ENCODE data around the gene TUBB4A.

The TUBB4A gene

DNA sequence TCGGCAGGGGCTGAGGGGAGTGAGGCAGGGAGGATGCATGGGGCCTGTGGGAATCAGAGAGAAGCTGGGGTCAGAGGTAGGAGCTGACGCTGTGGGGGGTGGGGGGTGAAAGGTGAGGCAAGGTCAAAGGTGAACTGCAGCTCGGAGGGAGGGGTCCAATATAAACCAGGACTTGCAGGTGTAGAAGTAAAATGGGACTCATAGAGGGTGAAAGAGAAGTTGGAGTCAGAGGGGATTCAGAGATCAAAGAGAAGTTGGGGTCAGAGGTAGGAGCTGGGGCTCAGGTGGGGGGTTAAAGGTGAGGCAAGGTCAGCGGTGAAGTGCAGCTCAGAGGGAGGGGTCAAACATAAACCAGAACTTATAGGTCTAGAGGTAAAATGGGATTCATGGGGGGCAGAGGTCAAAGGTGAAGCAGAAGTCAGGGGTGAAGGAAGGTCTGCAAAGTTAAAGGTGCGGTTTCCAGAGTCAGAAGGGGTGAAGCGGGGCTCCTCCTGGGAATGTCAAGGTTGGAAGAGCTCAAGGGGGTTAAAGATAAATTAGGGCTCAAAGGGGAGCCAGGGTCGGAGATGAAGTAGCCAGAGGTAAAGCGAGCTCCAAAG lies 7.6 kb downstream of the TUBB4A start:
- H3K4me3 ChIP-seq (ENCODE audit: control insufficient read depth, low read depth, low read length) = no peak overlapping the region
- DNase-seq (ENCODE audit: low read depth) = no peak
- TF ChIP-seq, protein P1, sequence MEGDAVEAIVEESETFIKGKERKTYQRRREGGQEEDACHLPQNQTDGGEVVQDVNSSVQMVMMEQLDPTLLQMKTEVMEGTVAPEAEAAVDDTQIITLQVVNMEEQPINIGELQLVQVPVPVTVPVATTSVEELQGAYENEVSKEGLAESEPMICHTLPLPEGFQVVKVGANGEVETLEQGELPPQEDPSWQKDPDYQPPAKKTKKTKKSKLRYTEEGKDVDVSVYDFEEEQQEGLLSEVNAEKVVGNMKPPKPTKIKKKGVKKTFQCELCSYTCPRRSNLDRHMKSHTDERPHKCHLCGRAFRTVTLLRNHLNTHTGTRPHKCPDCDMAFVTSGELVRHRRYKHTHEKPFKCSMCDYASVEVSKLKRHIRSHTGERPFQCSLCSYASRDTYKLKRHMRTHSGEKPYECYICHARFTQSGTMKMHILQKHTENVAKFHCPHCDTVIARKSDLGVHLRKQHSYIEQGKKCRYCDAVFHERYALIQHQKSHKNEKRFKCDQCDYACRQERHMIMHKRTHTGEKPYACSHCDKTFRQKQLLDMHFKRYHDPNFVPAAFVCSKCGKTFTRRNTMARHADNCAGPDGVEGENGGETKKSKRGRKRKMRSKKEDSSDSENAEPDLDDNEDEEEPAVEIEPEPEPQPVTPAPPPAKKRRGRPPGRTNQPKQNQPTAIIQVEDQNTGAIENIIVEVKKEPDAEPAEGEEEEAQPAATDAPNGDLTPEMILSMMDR (IDR thresholded peaks at IDR 0.05; ENCODE audit: control insufficient read depth, insufficient read depth, low read depth, low read length, missing control alignments) = no peak

DNA sequence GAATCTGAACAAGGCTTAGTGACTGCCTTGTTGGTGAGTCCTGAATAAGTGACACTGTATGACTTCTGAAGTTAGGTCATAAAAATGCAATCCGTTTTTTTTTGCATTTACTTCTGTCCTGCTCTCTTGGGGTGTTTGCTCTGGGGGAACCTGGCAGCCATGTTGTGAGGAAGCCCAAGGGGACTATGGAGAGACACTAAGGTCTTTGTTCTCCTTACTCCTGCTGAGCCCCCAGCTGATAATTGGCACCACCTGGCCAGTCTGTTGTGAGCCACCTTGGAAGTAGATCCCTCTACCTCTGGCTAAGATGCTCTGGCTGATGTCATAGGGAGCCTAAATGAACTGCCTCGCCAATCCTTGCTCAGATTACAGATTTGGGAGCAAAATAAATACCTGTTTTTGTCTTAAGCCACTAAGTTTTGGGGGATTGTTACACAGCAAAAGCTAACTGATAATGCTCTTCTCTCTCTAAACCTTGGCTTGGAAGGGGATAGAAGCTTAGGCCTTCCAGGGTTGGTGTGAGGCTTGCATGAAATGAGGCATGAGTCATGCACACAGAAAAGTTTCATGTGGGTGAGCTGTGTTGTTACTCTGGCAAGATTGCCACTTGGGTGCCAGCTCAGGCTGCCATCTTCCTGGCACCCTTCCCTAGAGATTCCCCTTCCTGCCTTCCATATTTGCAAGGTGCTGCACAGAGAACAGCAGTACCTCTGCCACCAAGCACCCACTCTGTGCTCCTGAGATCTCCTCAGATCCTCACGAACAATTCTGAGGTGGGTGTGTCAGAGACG lies 10.1 kb downstream of the TUBB4A start:
- no peak overlapping the region for H3K4me3 ChIP-seq (ENCODE audit: control insufficient read depth, low read depth, low read length)
- TF ChIP-seq, protein P1 (IDR thresholded peaks at IDR 0.05; ENCODE audit: control insufficient read depth, insufficient read depth, low read depth, low read length, missing control alignments) = no peak
- no peak for DNase-seq (ENCODE audit: low read depth)

DNA sequence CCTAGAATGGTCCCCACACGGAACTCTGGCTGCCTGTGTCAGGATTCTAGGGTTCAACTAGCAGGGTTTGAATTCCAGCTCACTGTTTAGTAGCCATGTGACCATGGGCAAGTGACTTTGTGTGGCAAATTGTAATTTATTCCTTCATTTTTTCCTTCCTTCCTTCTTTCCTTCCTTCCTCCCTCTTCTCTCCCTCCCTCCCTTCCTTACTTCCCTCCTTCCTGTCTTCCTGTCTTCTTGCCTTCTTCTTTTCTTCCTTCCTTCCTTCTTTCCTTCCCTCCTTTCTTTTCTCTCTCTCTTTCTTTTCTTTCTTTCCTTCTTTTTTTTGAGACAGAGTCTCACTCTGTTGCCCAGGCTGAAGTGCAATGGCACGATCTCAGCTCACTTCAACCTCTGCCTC lies 12.0 kb downstream of the TUBB4A start:
- TF ChIP-seq, protein P1 (IDR thresholded peaks at IDR 0.05; ENCODE audit: control insufficient read depth, insufficient read depth, low read depth, low read length, missing control alignments) = no peak
- no peak for DNase-seq (ENCODE audit: low read depth)
- H3K4me3 ChIP-seq (ENCODE audit: control insufficient read depth, low read depth, low read length) = no peak overlapping the region

DNA sequence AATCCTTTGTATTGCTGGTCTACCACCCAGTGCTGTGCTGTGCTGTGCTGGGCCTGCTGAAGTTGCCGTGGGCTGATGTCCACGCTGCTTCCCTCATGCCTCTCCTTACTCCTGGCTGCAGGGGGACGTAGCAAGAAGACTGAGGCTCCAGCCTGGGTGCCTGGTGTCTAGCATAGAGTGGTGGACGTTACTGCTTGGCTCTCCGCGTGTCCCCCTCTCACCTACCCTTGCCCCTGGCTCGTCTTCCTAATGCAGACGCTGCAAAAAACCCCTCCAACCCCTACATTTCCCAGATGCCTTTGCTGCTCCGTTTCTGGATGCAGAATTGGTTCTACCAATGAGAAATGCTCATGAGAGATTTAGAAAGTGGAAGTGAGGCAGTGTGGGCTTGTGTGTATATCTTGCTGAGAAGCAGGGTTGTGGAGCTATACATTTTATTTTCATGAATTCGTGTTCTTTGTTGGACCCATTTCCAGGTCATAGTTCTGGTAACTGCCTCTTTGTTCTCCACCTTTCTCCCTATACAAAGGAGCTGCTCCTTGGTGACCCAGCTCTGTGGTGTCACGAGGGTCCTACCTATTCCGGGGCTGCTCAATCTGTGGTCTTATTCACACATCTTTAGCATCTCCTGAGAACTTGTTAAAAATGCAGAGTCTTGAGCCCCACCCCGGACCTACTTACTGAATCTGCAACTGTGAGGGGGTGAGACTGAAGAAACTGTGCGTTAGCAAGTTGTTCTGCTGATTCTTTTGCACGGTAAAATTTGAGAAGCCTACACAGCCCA lies 12.6 kb downstream of the TUBB4A start:
- TF ChIP-seq, protein P1 (IDR thresholded peaks at IDR 0.05; ENCODE audit: control insufficient read depth, insufficient read depth, low read depth, low read length, missing control alignments) = no peak
- no peak overlapping the region for H3K4me3 ChIP-seq (ENCODE audit: control insufficient read depth, low read depth, low read length)
- no peak for DNase-seq (ENCODE audit: low read depth)

DNA sequence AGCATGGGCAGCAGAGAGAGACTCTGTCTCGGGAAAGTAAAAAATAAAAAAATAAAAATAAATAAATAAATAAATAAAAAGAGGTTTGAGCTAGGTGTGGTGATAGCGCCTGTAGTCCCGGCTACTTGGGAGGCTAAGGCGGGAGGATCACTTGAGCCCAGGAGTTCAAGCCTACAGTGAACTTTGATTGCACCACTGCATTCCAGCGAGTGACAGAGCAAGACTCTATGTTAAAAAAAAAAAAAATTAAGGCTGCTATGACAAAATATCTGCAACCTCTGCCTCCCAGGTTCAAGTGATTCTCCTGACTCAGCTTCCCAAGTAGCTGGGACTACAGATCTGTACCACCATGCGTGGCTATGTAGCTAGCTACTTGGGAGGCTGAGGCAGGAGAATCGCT lies 17.3 kb downstream of the TUBB4A start:
- H3K4me3 ChIP-seq (ENCODE audit: control insufficient read depth, low read depth, low read length) = no peak overlapping the region
- TF ChIP-seq, protein P1 (IDR thresholded peaks at IDR 0.05; ENCODE audit: control insufficient read depth, insufficient read depth, low read depth, low read length, missing control alignments) = no peak
- no peak for DNase-seq (ENCODE audit: low read depth)

DNA sequence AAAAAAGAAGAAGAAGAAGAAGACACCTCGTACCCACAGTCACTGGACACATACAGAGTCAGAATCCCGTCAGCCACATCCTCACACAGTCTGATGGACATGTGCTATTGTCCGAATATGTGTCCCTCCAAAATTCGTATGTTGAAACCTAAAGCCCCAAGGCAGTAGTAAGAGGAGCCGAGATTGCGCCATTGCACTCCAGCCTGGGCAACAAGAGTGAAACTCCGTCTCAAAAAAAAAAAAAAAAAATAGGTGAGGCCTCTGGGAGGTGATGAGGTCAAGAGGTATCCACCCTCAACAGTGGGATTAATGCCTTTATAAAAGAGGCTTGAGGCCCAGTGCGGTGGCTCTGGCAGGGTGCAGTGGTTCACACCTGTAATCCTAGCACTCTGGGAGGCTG lies 17.9 kb downstream of the TUBB4A start:
- H3K4me3 ChIP-seq (ENCODE audit: control insufficient read depth, low read depth, low read length) = no peak overlapping the region
- TF ChIP-seq, protein P1 (IDR thresholded peaks at IDR 0.05; ENCODE audit: control insufficient read depth, insufficient read depth, low read depth, low read length, missing control alignments) = no peak

More for the DNA sequence above, 17.9 kb downstream of the TUBB4A start:
- no peak for DNase-seq (ENCODE audit: low read depth)
